ENCODE results near the gene SMIM9. TPM values are rescaled to one million over a fixed set of nuclear protein-coding genes. Genes with fewer than 3 reads are reported as not detected.

SMIM9 gene
- total RNA-seq, 1 experiment from 2014 or later, result not detected

- BruUV-seq (replicated peaks), result no TSS peak
- peaks cover 10 to 20% of the 10 kb centered on the region in 2 experiments for H3K4me1 ChIP-seq (ENCODE audit: control insufficient read depth in 1 of 2, insufficient read depth in 2 of 2, low read length in 2 of 2)
- ATAC-seq, result no peak
Measured at GRCh38 chrX:154793084-154793795, 41.2 kb downstream of the SMIM9 start.

GRCh38 chrX:154791939-154792338 is 42.5 kb downstream of the SMIM9 start:
- Histone ChIP-seq H3K79me2 (ENCODE audit: insufficient read depth, low read length) (no peaks in the 10 kb centered on the region), H3K9me3 (ENCODE audit: control insufficient read depth in 1 of 2, insufficient read depth in 1 of 2, low read depth in 1 of 2, low read length in 2 of 2) (no peaks in the 10 kb centered on the region), H2AFZ (ENCODE audit: low read depth, low read length, poor library complexity, severe bottlenecking) (no peak overlapping the region), H3K36me3 (ENCODE audit: control insufficient read depth in 1 of 2, insufficient read depth in 2 of 2, low read length in 2 of 2) (no peaks in the 10 kb centered on the region), H3K4me1 (ENCODE audit: control insufficient read depth in 1 of 2, insufficient read depth in 2 of 2, low read length in 2 of 2) (peaks cover 5 to 7% of the 10 kb centered on the region in 2 experiments), H3K9ac (ENCODE audit: low read length) (no peak overlapping the region), H3K4me3 (replicated peaks in 1 of 2; ENCODE audit: low read depth in 1 of 2, low read length in 2 of 2) (no peak overlapping the region), H3K27ac (ENCODE audit: low read depth, low read length) (no peak overlapping the region), H3K4me2 (ENCODE audit: low read length) (no peak overlapping the region), H3K27me3 (ENCODE audit: insufficient read depth, low read length) (no peaks in the 10 kb centered on the region), H3K9me2 (ENCODE audit: insufficient read depth) (no peaks in the 10 kb centered on the region), H4K20me1 (ENCODE audit: insufficient read depth) (no peaks in the 10 kb centered on the region)
- intact Hi-C loops (cut with micrococcal nuclease), result no loop called here
- DNase-seq (ENCODE audit: low read depth, low spot score) (no peak), ATAC-seq (no peak)
- RAD21 ChIA-PET (ENCODE audit: low non-redundant PET in 1 of 2, low total read pairs in 2 of 2, uncharacterized antibody in 2 of 2, unreplicated experiment in 2 of 2), result no interaction called here
- POLR2A ChIA-PET, result no interaction called here
- BruUV-seq (replicated peaks), result no TSS peak
- CTCF ChIA-PET, result no interaction called here
- TF ChIP-seq ZBTB33 (IDR thresholded peaks at IDR 0.05; ENCODE audit: extremely low read depth, insufficient replicate concordance, low read length) (no peak), EGR1 (IDR thresholded peaks at IDR 0.05; ENCODE audit: low read depth) (no peak), SP1 (IDR thresholded peaks at IDR 0.05; ENCODE audit: low read depth) (no peak), CEBPB (IDR thresholded peaks at IDR 0.05; ENCODE audit: low read depth) (no peak), EZH2phosphoT487 (IDR thresholded peaks at IDR 0.05; ENCODE audit: borderline replicate concordance) (no peak), TCF7L2 (IDR thresholded peaks at IDR 0.05; ENCODE audit: borderline replicate concordance, extremely low read depth, insufficient read depth, insufficient read length) (no peak), REST (IDR thresholded peaks at IDR 0.05; ENCODE audit: low read depth) (no peak), RAD21 (IDR thresholded peaks at IDR 0.05; ENCODE audit: low read depth) (no peak), SRF (IDR thresholded peaks at IDR 0.05; ENCODE audit: low read depth) (no peak), EZH2 (IDR thresholded peaks at IDR 0.05) (no peak), SIN3A (IDR thresholded peaks at IDR 0.05; ENCODE audit: low read depth) (no peak), YY1 (IDR thresholded peaks at IDR 0.05; ENCODE audit: extremely low read depth, insufficient replicate concordance, low read depth, low read length) (no peak)

More at GRCh38 chrX:154793084-154793795, 41.2 kb downstream of the SMIM9 start:
- no peaks in the 10 kb centered on the region for H4K20me1 ChIP-seq (ENCODE audit: insufficient read depth)
- no peaks in the 10 kb centered on the region for H3K9me3 ChIP-seq (ENCODE audit: control insufficient read depth in 1 of 2, insufficient read depth in 1 of 2, low read depth in 1 of 2, low read length in 2 of 2)
- no peak overlapping the region for H3K4me2 ChIP-seq (ENCODE audit: low read length)
- H3K9ac ChIP-seq (ENCODE audit: low read length), result no peak overlapping the region
- DNase-seq (ENCODE audit: low read depth, low spot score), result no peak
- no peak overlapping the region for H3K4me3 ChIP-seq (replicated peaks in 1 of 2; ENCODE audit: low read depth in 1 of 2, low read length in 2 of 2)
- H3K27me3 ChIP-seq (ENCODE audit: insufficient read depth, low read length), result no peaks in the 10 kb centered on the region
- H3K27ac ChIP-seq (ENCODE audit: low read depth, low read length), result no peak overlapping the region
- intact Hi-C loops (cut with micrococcal nuclease), result no loop called here
- RAD21 ChIA-PET (ENCODE audit: low non-redundant PET in 1 of 2, low total read pairs in 2 of 2, uncharacterized antibody in 2 of 2, unreplicated experiment in 2 of 2), result no interaction called here
- no peaks in the 10 kb centered on the region for H3K9me2 ChIP-seq (ENCODE audit: insufficient read depth)
- H3K79me2 ChIP-seq (ENCODE audit: insufficient read depth, low read length), result no peaks in the 10 kb centered on the region
- no peak for TF ChIP-seq CEBPB (IDR thresholded peaks at IDR 0.05; ENCODE audit: low read depth)
- TF ChIP-seq POLR2A (IDR thresholded peaks at IDR 0.05; ENCODE audit: borderline replicate concordance, extremely low read depth, insufficient read depth, insufficient read length), result no peak
- TF ChIP-seq ATF3 (IDR thresholded peaks at IDR 0.05), result no peak
- no peak for TF ChIP-seq RAD21 (IDR thresholded peaks at IDR 0.05; ENCODE audit: low read depth)
- CTCF ChIA-PET, result no interaction called here
- H3K36me3 ChIP-seq (ENCODE audit: control insufficient read depth in 1 of 2, insufficient read depth in 2 of 2, low read length in 2 of 2), result no peaks in the 10 kb centered on the region
- no peak overlapping the region for H2AFZ ChIP-seq (ENCODE audit: low read depth, low read length, poor library complexity, severe bottlenecking)
- POLR2A ChIA-PET, result no interaction called here
